NCI-H1694 (cell line): ENCODE measurements around the gene RIPK1.
"Not testable (repeated sequence)": the region's sequence is repeated elsewhere in the genome, so short reads cannot be mapped to it uniquely, and the experiment has no call there.

Experiments
- DNase-seq: peaks from one replicate; lab custom pipeline; 2025; lab: John Stamatoyannopoulos, UW

Gene RIPK1

DNA sequence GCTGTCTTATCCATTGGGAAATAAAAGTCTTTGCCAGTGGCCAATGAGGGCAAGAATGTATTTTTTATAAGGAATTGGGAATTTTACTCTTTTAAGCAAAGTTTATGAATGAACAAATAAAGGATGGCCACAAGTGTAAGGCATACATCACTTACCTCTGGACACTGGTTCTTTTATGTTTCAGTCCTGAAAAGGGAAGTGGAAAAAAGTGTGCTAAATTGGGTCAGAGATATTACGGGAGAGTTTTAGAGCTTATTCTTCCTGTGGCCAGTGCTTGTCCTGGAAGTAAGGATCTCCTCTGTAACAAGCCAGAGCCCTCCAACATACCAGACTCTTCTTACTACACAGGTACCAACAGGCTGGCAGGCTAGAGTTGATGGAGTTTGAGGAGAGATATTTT lies 22.5 kb upstream of the RIPK1 start:
- DNase-seq: no peak

DNA sequence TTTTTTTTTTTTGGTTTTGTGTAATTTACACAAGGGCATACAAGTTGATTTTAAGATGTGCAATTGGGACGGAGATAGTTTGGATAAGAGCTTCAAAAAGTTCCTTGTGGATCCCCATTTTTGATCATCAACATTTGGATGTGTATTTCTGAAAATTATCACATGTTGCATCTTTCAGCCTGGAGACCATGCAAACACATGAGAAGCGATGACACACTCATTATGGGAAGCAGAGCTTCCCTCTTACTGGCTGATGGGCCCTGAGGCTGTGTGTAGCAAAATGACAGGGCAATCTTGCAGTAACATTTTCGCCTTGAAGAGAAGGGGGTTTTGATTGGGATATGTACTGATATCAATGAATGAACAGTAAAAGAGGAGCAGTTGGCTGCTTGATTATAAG lies 22.0 kb upstream of the RIPK1 start:
- DNase-seq: no peak

GRCh38 chr6:3048009-3048408 lies 20.3 kb upstream of the RIPK1 start:
- DNase-seq: not testable (repeated sequence)

- no peak for DNase-seq
Observed at GRCh38 chr6:3052481-3053230, 15.6 kb upstream of the RIPK1 start.

- no peak for DNase-seq
Observed at GRCh38 chr6:3053231-3053508, 15.1 kb upstream of the RIPK1 start.

DNA sequence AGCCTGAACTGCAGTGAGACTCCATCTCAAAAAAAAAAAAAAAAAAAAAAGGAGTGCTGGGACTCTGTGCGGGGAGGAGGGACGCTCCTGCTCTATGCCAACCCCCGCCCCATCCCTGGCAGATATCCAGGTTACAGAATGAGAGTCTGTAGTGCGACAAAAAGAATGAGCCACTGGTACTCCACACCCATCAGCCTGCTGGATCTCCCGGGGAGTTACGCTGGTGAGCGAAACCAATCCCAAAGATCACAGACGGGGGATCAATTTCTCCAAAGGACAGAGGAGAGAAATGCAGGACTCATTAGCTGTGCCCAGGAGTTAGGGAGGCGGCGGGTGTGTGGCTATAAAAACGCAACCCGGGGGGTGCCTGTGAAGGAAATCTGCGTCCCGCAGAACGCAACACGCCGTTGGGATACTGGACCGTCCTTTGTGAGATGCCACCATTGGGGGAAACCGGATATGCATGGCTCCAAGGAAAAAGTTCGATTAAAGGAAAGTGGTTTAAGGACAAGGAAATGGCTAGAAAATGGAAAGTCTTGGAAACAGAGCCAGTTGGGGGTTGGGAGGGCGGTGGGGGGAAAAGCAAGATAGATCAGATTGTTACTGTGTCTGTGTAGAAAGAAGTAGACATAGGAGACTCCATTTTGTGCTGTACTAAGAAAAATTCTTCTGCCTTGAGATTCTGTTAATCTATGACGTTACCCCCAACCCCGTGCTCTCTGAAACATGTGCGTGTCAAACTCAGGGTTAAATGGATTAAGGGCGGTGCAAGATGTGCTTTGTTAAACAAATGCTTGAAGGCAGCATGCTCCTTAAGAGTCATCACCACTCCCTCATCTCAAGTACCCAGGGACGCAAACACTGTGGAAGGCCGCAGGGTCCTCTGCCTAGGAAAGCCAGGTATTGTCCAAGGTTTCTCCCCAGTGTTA lies 13.8 kb upstream of the RIPK1 start:
- DNase-seq: not testable (repeated sequence)

DNA sequence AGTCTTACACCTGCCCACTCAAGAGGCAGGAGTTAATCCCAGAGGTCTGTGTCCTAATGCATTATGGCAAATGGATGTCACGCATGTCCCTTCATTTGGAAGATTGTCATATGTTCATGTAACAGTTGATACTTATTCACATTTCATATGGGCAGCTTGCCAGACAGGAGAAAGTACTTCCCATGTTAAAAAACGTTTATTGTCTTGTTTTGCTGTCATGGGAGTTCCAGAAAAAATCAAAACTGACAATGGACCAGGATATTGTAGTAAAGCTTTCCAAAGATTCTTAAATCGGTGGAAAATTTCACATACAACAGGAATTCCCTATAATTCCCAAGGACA lies 13.2 kb upstream of the RIPK1 start:
- DNase-seq: not testable (repeated sequence)

GRCh38 chr6:3057063-3057770 lies 11.1 kb upstream of the RIPK1 start:
- DNase-seq: no peak

DNA sequence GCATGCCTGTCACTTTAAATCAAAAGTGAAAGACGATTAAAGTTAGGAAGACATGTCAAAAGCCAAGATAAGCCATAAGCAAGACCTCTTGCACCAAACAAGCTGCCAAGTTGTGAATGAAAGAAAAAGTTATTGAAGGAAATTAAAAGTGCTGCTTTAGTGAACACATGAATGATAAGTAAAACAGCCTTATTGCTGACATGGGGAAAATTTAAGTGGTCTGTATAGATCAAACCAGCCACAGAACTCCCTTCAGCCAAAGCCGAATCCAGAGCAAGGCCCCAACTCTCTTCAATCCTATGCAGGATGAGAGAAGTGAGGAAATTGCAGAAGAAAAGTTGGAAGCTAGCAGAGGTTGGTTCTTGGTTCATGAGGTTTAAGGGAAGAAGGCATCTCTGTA lies 9.3 kb upstream of the RIPK1 start:
- no peak for DNase-seq

GRCh38 chr6:3060092-3060491 lies 8.2 kb upstream of the RIPK1 start:
- DNase-seq: not testable (repeated sequence)

- DNase-seq: no peak
Observed at GRCh38 chr6:3061501-3061941, 6.8 kb upstream of the RIPK1 start.

DNA sequence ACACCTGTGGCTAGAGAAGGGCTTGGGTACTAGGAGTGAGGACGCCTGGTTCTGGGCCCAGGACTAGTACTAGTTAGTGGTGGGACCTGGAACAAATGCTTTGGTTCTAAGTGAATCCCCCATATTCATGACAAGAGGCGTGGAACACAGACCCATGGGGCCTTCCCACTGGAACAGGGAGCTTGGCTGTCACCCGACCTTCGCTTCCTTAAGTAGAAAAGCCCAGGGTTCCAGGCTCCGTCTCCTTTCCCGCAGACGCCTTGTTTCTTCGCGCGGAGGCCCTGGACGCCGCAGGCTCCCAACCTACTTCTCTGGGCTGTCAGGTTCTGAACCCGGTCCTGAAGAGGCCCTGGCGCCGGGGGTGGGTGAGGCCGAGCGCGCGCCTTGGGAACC lies 5.0 kb upstream of the RIPK1 start:
- not testable (repeated sequence) for DNase-seq

- peak; percentile 55 for DNase-seq
Observed at GRCh38 chr6:3063733-3064700, 4.3 kb upstream of the RIPK1 start.

- no peak for DNase-seq
Observed at GRCh38 chr6:3071568-3071967, 3.3 kb downstream of the RIPK1 start.

- DNase-seq: no peak
Observed at GRCh38 chr6:3072798-3073197, 4.5 kb downstream of the RIPK1 start.

- no peak for DNase-seq
Observed at GRCh38 chr6:3073382-3073781, 5.1 kb downstream of the RIPK1 start.

DNA sequence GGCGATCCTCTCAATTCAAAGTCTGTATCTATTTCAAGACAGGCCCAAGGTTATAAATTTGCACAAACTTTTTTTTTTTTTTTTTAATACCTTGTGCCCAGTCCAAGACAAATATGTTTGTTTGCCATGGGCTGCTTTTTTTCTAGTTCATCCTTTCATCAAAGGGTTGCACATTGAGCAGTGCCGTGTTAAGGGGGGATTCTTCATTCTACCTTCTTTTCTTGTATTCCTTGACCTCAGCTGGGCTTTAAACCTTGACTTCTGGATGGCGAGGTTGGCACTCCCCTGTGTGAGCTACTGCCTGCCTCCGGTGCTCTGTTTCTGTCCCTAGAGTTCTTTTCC lies 7.4 kb downstream of the RIPK1 start:
- DNase-seq: no peak

DNA sequence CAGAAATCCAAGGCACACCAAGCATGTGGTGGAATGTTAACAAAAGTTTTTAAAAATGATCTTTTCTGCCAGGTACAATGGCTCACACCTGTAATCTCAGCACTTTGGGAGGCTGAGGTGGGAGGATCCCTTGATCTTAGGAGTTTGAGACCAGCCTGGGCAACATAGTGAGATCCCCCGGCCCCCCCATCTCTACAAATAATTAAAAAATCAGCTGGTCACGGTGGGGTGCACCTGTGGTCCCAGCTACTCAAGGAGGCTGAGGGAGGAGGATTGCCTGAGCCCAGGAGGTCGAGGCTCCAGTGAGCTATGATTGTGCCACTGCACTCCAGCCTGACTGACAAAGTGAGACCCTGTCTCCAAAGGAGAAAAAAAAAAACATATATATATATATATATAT lies 8.0 kb downstream of the RIPK1 start:
- DNase-seq: no peak

DNA sequence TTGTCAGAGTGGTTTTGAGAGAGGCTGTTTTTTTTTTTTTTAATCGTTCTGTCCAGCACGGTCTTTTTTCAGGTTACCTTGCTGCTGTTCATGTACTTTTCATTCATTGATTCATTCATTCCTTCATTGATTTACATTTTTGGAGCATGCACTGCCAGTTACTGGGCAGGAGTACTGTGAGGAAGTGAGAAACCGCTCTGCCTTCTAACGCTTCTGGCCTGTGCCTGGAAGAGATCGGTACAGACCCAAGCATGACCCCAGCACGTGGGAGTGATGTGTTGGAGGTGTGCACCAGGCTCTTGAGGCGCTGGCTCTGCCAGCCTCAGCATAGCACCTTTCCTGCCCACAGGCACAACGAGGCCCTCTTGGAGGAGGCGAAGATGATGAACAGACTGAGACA lies 9.1 kb downstream of the RIPK1 start:
- DNase-seq: no peak

DNA sequence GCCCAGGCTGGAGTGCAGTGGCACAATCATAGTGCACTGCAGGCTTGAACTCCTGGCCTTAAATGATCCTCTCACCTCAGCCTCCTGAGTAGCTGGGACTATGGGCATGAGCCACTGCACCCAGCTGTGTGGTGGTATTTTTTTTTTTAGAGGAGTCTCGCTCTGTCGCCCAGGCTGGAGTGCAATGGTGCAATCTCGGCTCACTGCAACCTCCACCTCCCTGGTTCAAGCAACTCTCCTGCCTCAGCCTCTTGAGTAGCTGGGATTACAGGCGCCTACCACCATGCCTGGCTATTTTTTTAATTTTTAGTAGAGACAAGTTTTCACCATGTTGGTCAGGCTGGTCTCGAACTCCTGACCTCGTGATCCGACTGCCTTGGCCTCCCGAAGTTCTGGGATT lies 10.7 kb downstream of the RIPK1 start:
- DNase-seq: not testable (repeated sequence)

- no peak for DNase-seq
Observed at GRCh38 chr6:3079682-3080081, 11.4 kb downstream of the RIPK1 start.

- DNase-seq: no peak
Observed at GRCh38 chr6:3081960-3082359, 13.7 kb downstream of the RIPK1 start.
